MM.1S (cell line): ENCODE results near the gene PI4KA.

ENCODE experiments used
- DNase-seq: peaks from one replicate; pipeline ENCODE4 v3.0.0-alpha.2; 2015
- H2AFZ ChIP-seq: fragments of 300-600 bp; sonication (generic); 2 replicates; pipeline ENCODE4 v1.6.0; 2016; ENCODE audit warnings: antibody characterized with exemption, low read length
- H3F3A ChIP-seq: fragments of 300-600 bp; sonication (generic); 2 replicates; pipeline ENCODE4 v1.6.1; 2016; ENCODE audit warnings: mild to moderate bottlenecking, antibody characterized with exemption, low read length, moderate library complexity, mixed read lengths; ENCODE audit not compliant: insufficient read depth
- H3K27ac ChIP-seq: fragments of 300-600 bp; sonication (generic); 2 replicates; pipeline ENCODE4 v1.5.1; 2016; ENCODE audit warnings: mild to moderate bottlenecking, low read length
- H3K27me3 ChIP-seq: fragments of 300-600 bp; sonication (generic); replicated peaks from 2 replicates; pipeline ENCODE4 v1.6.0; 2016; ENCODE audit warnings: low read length; ENCODE audit not compliant: insufficient read depth
- H3K36me3 ChIP-seq: fragments of 300-600 bp; sonication (generic); replicated peaks from 2 replicates; pipeline ENCODE4 v1.6.1; 2016; ENCODE audit warnings: mild to moderate bottlenecking, low read length, mixed read lengths; ENCODE audit not compliant: insufficient read depth
- H3K4me1 ChIP-seq: fragments of 300-600 bp; sonication (generic); 2 replicates; pipeline ENCODE4 v1.6.1; 2016; ENCODE audit warnings: low read length, mixed read lengths
- H3K4me2 ChIP-seq: fragments of 300-600 bp; sonication (generic); 2 replicates; pipeline ENCODE4 v1.6.0; 2016; ENCODE audit warnings: low read depth, low read length
- H3K4me3 ChIP-seq: fragments of 300-600 bp; sonication (generic); 2 replicates; pipeline ENCODE4 v1.5.1; 2016; ENCODE audit warnings: low read length, mixed read lengths
- H3K79me2 ChIP-seq: fragments of 300-600 bp; sonication (generic); 2 replicates; pipeline ENCODE4 v1.6.1; 2016; ENCODE audit warnings: mixed run types, low read length, mixed read lengths
- H3K9ac ChIP-seq: fragments of 300-600 bp; sonication (generic); 2 replicates; pipeline ENCODE4 v1.6.1; 2016; ENCODE audit warnings: low read length, mixed read lengths
- H3K9me2 ChIP-seq: fragments of 300-600 bp; sonication (generic); replicated peaks from 2 replicates; pipeline ENCODE4 v1.6.1; 2016; ENCODE audit warnings: mild to moderate bottlenecking, low read length, mixed read lengths; ENCODE audit not compliant: insufficient read depth
- H3K9me3 ChIP-seq: fragments of 300-600 bp; sonication (generic); replicated peaks from 2 replicates; pipeline ENCODE4 v1.6.1; 2016; ENCODE audit warnings: mild to moderate bottlenecking, low read length, mixed read lengths; ENCODE audit not compliant: insufficient read depth
- H4K20me1 ChIP-seq: fragments of 300-600 bp; sonication (generic); 2 replicates; pipeline ENCODE4 v1.6.1; 2016; ENCODE audit warnings: mild to moderate bottlenecking, low read length, moderate library complexity, mixed read lengths; ENCODE audit not compliant: insufficient read depth
- EZH2 ChIP-seq: fragments of 300-600 bp; sonication (generic); optimal IDR thresholded peaks from 2 replicates; pipeline ENCODE3; 2017; ENCODE audit warnings: low read depth, mild to moderate bottlenecking, antibody characterized with exemption, low read length, mixed read lengths
- EZH2phosphoT487 ChIP-seq: fragments of 300-600 bp; sonication (generic); IDR thresholded peaks from 2 replicates; pipeline ENCODE4 v1.6.1; 2018; ENCODE audit warnings: antibody characterized with exemption, low read length
- TF ChIP-seq, protein P1 (sequence below): fragments of 300-600 bp; sonication (generic); IDR thresholded peaks from 2 replicates; pipeline ENCODE4 v1.5.1; 2016; ENCODE audit warnings: antibody characterized with exemption, low read length, mixed read lengths

PI4KA gene

DNA sequence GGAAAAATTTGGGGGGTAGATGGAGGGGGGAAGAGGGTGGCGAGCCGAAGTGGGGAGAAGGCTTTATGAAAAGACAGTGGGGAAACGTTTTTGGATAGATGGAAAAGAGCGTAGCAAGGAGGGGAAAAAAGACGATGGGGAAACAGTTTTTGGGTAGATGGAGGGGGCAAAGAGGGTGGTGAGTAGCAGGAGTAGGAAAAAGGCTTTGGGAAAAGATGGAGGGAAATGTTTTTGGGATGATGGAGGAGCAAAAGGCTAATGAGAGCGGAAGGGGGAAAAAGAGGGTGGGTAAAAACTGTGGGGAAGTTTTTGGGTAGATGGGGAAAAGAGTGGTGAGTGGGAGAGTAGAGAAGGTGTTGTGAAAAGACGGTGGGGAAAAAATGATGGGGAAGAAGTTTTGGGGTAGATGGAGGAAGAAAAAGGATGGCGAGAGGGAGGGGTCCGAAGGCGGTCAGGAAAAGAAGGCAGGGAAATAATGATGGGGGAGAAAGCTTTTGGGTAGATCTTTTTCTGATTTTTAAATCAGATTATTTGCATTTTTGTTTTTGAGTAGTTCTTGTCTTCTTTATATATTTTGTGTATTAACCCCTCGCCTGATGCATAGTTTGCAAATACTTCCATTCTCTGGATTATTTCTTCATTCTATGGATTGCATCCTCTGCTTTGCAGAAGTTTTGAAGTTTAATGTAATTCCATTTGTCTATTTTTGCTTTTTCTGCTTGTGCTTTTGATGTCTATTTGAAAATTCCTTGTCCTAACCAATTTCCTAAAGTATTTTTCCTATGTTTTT, 200.0 kb downstream of the PI4KA start:
- Histone ChIP-seq H3K4me1 (no peaks in the 10 kb centered on the region), H3K27ac (no peak overlapping the region), H4K20me1 (no peaks in the 10 kb centered on the region), H3F3A (no peaks in the 10 kb centered on the region), H3K4me3 (no peak overlapping the region), H3K4me2 (no peak overlapping the region), H3K9me2 (no peaks in the 10 kb centered on the region), H3K79me2 (no peaks in the 10 kb centered on the region), H3K9me3 (no peaks in the 10 kb centered on the region), H3K27me3 (peaks cover 32% of the 10 kb centered on the region), H2AFZ (no peak overlapping the region), H3K36me3 (no peaks in the 10 kb centered on the region), H3K9ac (no peak overlapping the region)
- no peak for TF ChIP-seq EZH2phosphoT487
- no peak for TF ChIP-seq EZH2
- TF ChIP-seq, protein P1, sequence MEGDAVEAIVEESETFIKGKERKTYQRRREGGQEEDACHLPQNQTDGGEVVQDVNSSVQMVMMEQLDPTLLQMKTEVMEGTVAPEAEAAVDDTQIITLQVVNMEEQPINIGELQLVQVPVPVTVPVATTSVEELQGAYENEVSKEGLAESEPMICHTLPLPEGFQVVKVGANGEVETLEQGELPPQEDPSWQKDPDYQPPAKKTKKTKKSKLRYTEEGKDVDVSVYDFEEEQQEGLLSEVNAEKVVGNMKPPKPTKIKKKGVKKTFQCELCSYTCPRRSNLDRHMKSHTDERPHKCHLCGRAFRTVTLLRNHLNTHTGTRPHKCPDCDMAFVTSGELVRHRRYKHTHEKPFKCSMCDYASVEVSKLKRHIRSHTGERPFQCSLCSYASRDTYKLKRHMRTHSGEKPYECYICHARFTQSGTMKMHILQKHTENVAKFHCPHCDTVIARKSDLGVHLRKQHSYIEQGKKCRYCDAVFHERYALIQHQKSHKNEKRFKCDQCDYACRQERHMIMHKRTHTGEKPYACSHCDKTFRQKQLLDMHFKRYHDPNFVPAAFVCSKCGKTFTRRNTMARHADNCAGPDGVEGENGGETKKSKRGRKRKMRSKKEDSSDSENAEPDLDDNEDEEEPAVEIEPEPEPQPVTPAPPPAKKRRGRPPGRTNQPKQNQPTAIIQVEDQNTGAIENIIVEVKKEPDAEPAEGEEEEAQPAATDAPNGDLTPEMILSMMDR = no peak
- DNase-seq = no peak

DNA sequence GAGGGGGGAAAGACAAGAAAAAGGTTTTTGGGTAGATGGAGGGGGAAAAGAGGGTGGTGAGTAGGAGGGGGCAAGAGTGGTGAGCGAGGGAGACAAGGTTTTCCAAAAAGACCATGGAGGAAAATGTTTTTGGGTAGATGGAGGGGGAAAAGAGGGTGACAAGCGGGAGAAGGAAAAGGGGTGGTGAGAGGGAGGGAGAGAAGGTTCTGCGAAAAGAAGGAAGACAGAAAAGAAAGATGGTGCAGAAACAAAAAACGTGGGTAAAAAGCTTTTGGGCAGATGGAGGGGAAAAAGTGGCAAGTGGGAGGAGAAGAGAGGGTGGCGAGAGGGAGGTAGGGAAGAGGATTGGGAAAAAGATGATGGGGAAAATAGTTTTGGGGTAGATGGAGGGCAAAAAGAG, 200.6 kb downstream of the PI4KA start:
- no peak overlapping the region for H2AFZ ChIP-seq
- no peak for DNase-seq
- H3K9me2 ChIP-seq = no peaks in the 10 kb centered on the region
- no peak overlapping the region for H3K27ac ChIP-seq
- no peaks in the 10 kb centered on the region for H3K36me3 ChIP-seq
- no peak overlapping the region for H3K9ac ChIP-seq
- no peaks in the 10 kb centered on the region for H3K79me2 ChIP-seq
- no peak overlapping the region for H3K4me3 ChIP-seq
- TF ChIP-seq EZH2 = no peak
- TF ChIP-seq EZH2phosphoT487 = no peak
- TF ChIP-seq, protein P1 = no peak
- no peaks in the 10 kb centered on the region for H3K9me3 ChIP-seq
- H3F3A ChIP-seq = no peaks in the 10 kb centered on the region
- H3K4me2 ChIP-seq = no peak overlapping the region
- no peaks in the 10 kb centered on the region for H4K20me1 ChIP-seq
- no peaks in the 10 kb centered on the region for H3K4me1 ChIP-seq
- peaks cover 32% of the 10 kb centered on the region for H3K27me3 ChIP-seq
